ENCODE data around the gene PIGR. TPM values are rescaled to one million over a fixed set of nuclear protein-coding genes. Genes with fewer than 3 reads are reported as not detected.

The PIGR gene
- total RNA-seq, 1 experiment from 2014 or later = not detected

- Histone ChIP-seq H3K18ac (ENCODE audit: insufficient read length, low read depth, low read length) (no peak overlapping the region), H3K23me2 (ENCODE audit: insufficient read length, low read depth, low read length, poor library complexity, severe bottlenecking) (no peaks in the 10 kb centered on the region), H3K4me2 (ENCODE audit: insufficient read depth, insufficient read length, low read length) (no peak overlapping the region), H3K79me2 (ENCODE audit: insufficient read depth, low read length) (no peaks in the 10 kb centered on the region), H4K5ac (ENCODE audit: insufficient read length, low read depth, low read length) (no peak overlapping the region), H3K14ac (ENCODE audit: insufficient read depth, low read length) (no peak overlapping the region), H3K4me1 (ENCODE audit: insufficient read depth, low read length) (no peaks in the 10 kb centered on the region), H3K27ac (ENCODE audit: insufficient read length, low read depth, low read length) (no peak overlapping the region), H3K27me3 (ENCODE audit: insufficient read depth, low read length) (no peaks in the 10 kb centered on the region), H3K9ac (ENCODE audit: extremely low read depth, insufficient read length, low read length) (no peak overlapping the region), H4K91ac (ENCODE audit: insufficient read length, low read depth, low read length) (no peak overlapping the region), H3K9me3 (ENCODE audit: control insufficient read depth, low read depth, low read length) (no peaks in the 10 kb centered on the region), H4K20me1 (ENCODE audit: control insufficient read depth, insufficient read depth, insufficient read length) (no peaks in the 10 kb centered on the region), H2BK20ac (ENCODE audit: low read depth, low read length, poor library complexity, severe bottlenecking) (no peak overlapping the region), H3K4ac (ENCODE audit: low read depth, low read length) (no peak overlapping the region), H3K79me1 (ENCODE audit: insufficient read depth, low read depth, low read length, poor library complexity, severe bottlenecking) (no peaks in the 10 kb centered on the region), H3T11ph (ENCODE audit: low read length) (no peak overlapping the region), H3K23ac (ENCODE audit: insufficient read length, low read depth, low read length) (no peak overlapping the region), H2BK120ac (ENCODE audit: low read depth, low read length, poor library complexity, severe bottlenecking) (no peak overlapping the region), H2AK5ac (ENCODE audit: insufficient read length, low read length) (no peak overlapping the region), H2BK15ac (ENCODE audit: low read depth, low read length) (no peak overlapping the region), H3K56ac (ENCODE audit: insufficient read length, low read depth, low read length) (no peak overlapping the region), H2BK5ac (ENCODE audit: insufficient read length, low read length) (no peak overlapping the region), H2AFZ (ENCODE audit: low read length) (no peak overlapping the region), H2BK12ac (ENCODE audit: insufficient read length, low read depth, low read length) (no peak overlapping the region), H4K8ac (replicated peaks; ENCODE audit: insufficient read length, low read depth, low read length) (no peak overlapping the region)
- H3K4me1 Mint-ChIP-seq = no peaks in the 10 kb centered on the region
- no peaks in the 10 kb centered on the region; a peak in 1 of 7 replicates for H3K36me3 Mint-ChIP-seq (ENCODE audit: insufficient read depth in 1 of 3, low read depth in 3 of 3)
- no CpG with 5 or more reads among the region's 6 CpGs for WGBS (ENCODE audit: extremely low coverage, insufficient read length, low lambda C conversion rate)
- DNase-seq = no peak
- no peak overlapping the region for H3K27ac Mint-ChIP-seq
- no peaks in the 10 kb centered on the region for H3K9me3 Mint-ChIP-seq
- H3K4me3 Mint-ChIP-seq = no peak overlapping the region
- H3K27me3 Mint-ChIP-seq (ENCODE audit: low read depth) = peaks cover 7% of the 10 kb centered on the region
- TF ChIP-seq, protein P1, sequence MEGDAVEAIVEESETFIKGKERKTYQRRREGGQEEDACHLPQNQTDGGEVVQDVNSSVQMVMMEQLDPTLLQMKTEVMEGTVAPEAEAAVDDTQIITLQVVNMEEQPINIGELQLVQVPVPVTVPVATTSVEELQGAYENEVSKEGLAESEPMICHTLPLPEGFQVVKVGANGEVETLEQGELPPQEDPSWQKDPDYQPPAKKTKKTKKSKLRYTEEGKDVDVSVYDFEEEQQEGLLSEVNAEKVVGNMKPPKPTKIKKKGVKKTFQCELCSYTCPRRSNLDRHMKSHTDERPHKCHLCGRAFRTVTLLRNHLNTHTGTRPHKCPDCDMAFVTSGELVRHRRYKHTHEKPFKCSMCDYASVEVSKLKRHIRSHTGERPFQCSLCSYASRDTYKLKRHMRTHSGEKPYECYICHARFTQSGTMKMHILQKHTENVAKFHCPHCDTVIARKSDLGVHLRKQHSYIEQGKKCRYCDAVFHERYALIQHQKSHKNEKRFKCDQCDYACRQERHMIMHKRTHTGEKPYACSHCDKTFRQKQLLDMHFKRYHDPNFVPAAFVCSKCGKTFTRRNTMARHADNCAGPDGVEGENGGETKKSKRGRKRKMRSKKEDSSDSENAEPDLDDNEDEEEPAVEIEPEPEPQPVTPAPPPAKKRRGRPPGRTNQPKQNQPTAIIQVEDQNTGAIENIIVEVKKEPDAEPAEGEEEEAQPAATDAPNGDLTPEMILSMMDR (conservative IDR thresholded peaks at IDR 0.05) = no peak
Observed at GRCh38 chr1:206960676-206961386, 14.6 kb upstream of the PIGR start.

Measured in H9 (cell line).